NCI-H1417 (cell line): ENCODE results near the gene HBQ1.
"Not testable (repeated sequence)": the region's sequence is repeated elsewhere in the genome, so short reads cannot be mapped to it uniquely, and the experiment has no call there.

Experiments
- DNase-seq, 3 experiments: peaks; one replicate each; lab custom pipeline; 2025; lab: John Stamatoyannopoulos, UW

HBQ1 gene

DNA sequence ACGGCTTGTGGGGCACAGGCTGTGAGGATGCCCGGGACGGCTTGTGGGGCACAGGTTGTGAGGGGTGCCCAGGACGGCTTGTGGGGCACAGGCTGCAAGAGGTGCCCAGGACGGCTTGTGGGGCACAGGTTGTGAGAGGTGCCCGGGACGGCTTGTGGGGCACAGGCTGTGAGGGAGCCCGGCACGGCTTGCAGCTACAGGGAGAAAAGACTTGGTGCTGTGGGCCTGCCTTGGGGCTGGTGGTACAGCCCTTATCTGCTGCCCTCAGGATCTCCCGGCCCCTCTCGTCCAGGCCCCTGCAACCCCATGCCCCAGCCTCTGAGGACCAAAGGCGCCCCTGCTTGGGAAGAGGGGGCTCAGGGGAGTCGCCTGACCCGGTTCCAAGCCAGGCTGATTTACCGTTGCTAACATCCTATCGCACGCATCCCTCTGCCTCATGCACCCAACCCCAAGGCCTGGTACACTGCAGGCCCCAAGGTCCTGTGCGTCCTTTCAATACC is 19.5 kb upstream of the HBQ1 start:
- no peak for DNase-seq

- DNase-seq, result no peak
Measured at GRCh38 chr16:162271-162991, 17.8 kb upstream of the HBQ1 start.

- DNase-seq, result not testable (repeated sequence)
Measured at GRCh38 chr16:163139-163538, 17.1 kb upstream of the HBQ1 start.

DNA sequence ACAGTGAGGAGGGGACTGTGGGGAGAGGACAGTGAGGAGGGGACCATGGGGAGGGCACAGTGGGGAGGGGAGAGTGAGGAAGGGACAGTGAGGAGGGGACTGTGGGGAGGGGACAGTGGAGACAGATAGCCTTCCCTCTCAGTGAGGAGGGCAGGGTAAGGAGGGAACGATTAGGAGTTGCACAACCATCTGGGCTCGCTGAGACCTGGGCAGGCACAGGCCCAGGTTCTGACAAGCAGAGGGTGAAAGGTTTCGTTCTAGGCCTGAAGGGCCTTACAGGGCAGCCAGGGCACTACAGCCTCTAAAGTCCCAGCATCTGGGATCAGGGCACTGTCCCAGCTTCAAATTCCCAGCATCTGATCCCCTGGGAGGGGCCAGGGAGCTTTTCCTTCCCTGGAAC is 16.6 kb upstream of the HBQ1 start:
- not testable (repeated sequence) for DNase-seq

DNA sequence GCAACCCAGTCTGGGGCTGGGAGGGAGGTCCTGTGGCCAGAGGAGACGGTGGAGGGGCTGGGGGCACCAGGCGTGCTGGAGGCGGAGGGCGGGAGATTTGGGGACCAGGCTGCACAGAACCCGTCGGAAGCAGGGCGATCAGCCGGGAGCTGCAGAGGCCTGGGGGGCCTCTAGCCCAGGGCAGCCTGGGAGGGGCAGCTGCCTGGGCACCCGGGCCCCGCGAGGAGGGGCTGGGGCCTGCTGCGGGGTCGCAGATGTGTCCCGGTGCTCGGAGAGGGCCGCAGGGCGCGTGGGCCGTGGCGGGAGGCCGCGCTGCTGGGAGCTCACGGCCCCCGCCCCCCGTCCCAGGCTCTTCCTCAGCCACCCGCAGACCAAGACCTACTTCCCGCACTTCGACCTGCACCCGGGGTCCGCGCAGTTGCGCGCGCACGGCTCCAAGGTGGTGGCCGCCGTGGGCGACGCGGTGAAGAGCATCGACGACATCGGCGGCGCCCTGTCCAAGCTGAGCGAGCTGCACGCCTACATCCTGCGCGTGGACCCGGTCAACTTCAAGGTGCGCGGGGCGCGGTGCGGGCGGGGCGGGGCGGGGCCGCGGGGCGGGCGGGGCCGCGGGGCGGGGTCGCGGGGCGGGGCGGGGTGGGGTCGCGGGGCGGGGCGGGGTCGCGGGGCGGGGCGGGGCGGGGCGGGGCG is 16.0 kb upstream of the HBQ1 start:
- DNase-seq, result not testable (repeated sequence)

- no peak for DNase-seq
Measured at GRCh38 chr16:164827-165538, 15.3 kb upstream of the HBQ1 start.

DNA sequence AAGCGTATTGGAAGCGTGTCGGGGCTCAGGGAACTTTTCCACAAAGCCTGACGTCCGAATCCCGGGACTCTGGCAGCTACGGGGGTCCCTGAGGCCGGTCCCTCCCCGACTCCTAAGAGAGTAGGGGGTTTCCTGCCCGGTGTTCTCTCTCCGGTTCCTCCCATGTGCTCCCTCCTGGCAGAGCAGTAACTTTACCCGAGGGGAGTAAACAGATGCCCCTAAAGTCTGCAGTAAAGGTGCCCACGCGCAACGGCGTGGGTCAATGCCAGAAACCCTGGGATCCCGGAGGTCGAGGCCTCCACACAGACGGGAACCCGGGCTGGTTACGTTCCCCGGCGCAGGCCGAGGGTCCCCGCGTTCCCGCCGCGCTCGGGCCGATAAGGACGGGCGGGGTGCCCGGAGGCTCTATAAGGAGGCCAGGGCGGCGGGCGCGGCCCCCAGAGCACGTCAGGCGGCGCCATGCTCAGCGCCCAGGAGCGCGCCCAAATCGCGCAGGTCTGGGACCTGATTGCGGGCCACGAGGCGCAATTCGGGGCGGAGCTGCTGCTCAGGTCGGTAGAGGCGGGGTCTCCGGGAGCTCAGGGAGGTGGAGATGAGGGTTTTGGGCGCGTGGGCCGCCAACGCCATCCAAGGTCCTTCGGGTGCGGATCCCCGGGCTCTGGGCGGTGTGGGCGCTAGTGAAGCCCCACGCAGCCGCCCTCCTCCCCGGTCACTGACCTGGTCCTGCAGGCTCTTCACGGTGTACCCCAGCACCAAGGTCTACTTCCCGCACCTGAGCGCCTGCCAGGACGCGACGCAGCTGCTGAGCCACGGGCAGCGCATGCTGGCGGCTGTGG is 14.5 kb upstream of the HBQ1 start, which contains the start of gene HBM:
Gene HBM, plus strand, starts transcription at position 440 of the 836 bp plus-strand sequence. Its CDS starts 20 bp downstream, at position 460.
- DNase-seq, result peak in 2 of 3 experiments; percentile 23 to 37

DNA sequence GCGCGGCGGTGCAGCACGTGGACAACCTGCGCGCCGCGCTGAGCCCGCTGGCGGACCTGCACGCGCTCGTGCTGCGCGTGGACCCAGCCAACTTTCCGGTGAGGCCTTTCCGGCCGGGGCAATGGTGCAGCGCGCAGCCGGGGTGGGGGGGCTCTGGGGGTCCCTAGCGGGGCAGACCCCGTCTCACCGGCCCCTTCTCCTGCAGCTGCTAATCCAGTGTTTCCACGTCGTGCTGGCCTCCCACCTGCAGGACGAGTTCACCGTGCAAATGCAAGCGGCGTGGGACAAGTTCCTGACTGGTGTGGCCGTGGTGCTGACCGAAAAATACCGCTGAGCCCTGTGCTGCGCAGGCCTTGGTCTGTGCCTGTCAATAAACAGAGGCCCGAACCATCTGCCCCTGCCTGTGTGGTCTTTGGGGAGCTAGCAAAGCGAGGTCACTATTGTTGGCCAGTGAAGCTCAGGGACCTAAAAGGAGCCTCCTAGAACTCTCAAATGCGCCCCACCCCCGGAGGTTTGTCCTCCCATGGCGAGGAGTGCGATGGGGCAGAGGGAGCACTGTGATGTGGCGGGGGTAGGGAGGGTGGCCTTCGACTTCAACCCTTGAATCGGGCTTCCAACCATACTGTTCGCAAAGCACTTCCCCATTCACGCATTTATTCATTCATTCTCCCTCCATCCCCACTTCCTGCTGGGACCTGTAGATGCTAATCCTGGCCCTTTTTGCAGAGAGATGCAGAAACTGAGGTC is 13.7 kb upstream of the HBQ1 start:
- no peak for DNase-seq

DNA sequence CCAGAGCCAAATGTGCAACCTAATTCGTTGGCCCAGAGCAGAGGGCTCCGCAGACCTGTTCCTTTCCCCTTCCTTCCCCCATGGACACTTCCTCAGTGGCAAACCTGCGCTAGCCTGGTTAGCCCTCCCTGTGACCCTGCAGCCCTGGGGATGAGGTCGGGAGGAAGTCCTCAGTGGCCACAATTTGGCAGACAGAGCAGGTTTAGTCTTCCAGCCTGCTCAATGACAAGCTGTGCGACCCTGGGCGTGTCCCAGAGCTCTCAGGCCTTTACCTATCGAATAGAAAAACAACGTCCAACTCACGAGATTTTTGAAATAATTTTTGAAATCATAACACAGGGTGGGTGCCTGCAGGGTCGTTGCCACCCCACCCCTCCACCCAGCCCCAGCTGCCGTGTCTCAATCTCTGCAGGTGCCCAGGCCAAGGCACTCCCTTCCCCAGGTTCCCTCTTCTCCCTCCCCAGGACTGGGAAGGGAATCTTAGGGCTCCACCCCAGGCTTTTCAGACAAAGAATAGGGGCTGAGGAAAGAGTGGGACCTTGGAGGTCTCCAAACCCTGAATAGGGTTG is 13.1 kb upstream of the HBQ1 start:
- DNase-seq, result no peak

DNA sequence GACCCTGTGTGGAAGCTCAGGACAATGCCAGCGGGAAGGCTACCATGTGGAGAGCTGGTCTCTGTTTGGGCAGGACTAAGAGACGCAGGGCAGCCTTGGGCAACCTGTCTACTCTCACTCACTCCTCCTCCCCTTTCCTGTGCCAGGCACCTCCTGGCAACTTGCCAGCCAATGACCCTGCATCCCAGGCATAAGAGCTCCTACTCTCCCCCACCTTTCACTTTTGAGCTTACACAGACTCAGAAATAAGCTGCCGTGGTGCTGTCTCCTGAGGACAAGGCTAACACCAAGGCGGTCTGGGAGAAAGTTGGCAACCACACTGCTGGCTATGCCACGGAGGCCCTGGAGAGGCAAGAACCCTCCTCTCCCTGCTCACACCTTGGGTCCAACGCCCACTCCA is 11.8 kb upstream of the HBQ1 start:
- DNase-seq, result peak in 2 of 3 experiments; percentile 26 to 74

- no peak for DNase-seq
Measured at GRCh38 chr16:169014-169413, 11.2 kb upstream of the HBQ1 start.

DNA sequence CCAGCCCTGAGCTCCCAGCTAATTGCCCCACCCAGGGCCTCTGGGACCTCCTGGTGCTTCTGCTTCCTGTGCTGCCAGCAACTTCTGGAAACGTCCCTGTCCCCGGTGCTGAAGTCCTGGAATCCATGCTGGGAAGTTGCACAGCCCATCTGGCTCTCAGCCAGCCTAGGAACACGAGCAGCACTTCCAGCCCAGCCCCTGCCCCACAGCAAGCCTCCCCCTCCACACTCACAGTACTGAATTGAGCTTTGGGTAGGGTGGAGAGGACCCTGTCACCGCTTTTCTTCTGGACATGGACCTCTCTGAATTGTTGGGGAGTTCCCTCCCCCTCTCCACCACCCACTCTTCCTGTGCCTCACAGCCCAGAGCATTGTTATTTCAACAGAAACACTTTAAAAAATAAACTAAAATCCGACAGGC is 10.2 kb upstream of the HBQ1 start:
- peak in 1 of 3 experiments; percentile 9 for DNase-seq

GRCh38 chr16:170788-171187 is 9.5 kb upstream of the HBQ1 start:
- no peak for DNase-seq

- DNase-seq, result not testable (repeated sequence)
Measured at GRCh38 chr16:172374-172941, 7.8 kb upstream of the HBQ1 start, which contains the start of gene HBA2. HBA2 (plus strand) TSS chr16:172876; CDS start chr16:172913, 37 bp downstream.

DNA sequence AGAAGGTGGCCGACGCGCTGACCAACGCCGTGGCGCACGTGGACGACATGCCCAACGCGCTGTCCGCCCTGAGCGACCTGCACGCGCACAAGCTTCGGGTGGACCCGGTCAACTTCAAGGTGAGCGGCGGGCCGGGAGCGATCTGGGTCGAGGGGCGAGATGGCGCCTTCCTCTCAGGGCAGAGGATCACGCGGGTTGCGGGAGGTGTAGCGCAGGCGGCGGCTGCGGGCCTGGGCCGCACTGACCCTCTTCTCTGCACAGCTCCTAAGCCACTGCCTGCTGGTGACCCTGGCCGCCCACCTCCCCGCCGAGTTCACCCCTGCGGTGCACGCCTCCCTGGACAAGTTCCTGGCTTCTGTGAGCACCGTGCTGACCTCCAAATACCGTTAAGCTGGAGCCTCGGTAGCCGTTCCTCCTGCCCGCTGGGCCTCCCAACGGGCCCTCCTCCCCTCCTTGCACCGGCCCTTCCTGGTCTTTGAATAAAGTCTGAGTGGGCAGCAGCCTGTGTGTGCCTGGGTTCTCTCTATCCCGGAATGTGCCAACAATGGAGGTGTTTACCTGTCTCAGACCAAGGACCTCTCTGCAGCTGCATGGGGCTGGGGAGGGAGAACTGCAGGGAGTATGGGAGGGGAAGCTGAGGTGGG is 6.9 kb upstream of the HBQ1 start:
- DNase-seq, result peak in 1 of 3 experiments; percentile 45

GRCh38 chr16:173928-174769 is 6.1 kb upstream of the HBQ1 start:
- DNase-seq, result not testable (repeated sequence)

GRCh38 chr16:175011-175949 is 5.0 kb upstream of the HBQ1 start:
- no peak for DNase-seq
